CD8-positive, alpha-beta memory T cell (primary cell): Measurements from ENCODE around the gene SLC4A8. TPM values are rescaled to one million over a fixed set of nuclear protein-coding genes. Genes with fewer than 3 reads are reported as not detected.

ENCODE experiments used
- CTCF ChIA-PET: fragments of 350-600 bp; sonication (Branson Sonifier 250); formaldehyde crosslinking; loops from one replicate; lab custom pipeline; 2021; ENCODE audit warnings: antibody characterized with exemption; lab: Charles Lee
- POLR2A ChIA-PET: fragments of 350-600 bp; sonication (Branson Sonifier 250); formaldehyde crosslinking; loops from one replicate; lab custom pipeline; 2021; ENCODE audit warnings: antibody characterized with exemption; lab: Charles Lee
- DNase-seq, 5 donors: peaks; one replicate each; pipeline versions ENCODE4 v3.0.0 to v3.0.0-alpha.2; 2020 to 2022; ENCODE audit warnings: mixed read lengths in 1 of 5
- H3K27ac ChIP-seq: one replicate; pipeline ENCODE4 v1.7.0; 2013; ENCODE audit warnings: low read depth, mild to moderate bottlenecking, low read length, moderate library complexity
- H3K27me3 ChIP-seq: 2 replicates; pipeline ENCODE4 v1.7.0; 2013; ENCODE audit warnings: low read length, mild to moderate bottlenecking; ENCODE audit not compliant: insufficient read depth, poor library complexity, severe bottlenecking
- H3K36me3 ChIP-seq: 2 replicates; pipeline ENCODE4 v1.7.0; 2013; ENCODE audit warnings: mild to moderate bottlenecking, low read length, moderate library complexity; ENCODE audit not compliant: insufficient read depth
- H3K4me1 ChIP-seq: 2 replicates; pipeline ENCODE4 v1.7.0; 2013; ENCODE audit warnings: mild to moderate bottlenecking, low read length, moderate library complexity; ENCODE audit not compliant: insufficient read depth
- H3K4me3 ChIP-seq: 2 replicates; pipeline ENCODE4 v1.7.0; 2013; ENCODE audit warnings: mild to moderate bottlenecking, low read length
- H3K9me3 ChIP-seq: 2 replicates; pipeline ENCODE4 v1.7.0; 2013; ENCODE audit warnings: mild to moderate bottlenecking, low read length
- H3K27ac Mint-ChIP-seq, 8 donors: one replicate each; pipeline ENCODE4 v1.8.0; 2020 to 2021; ENCODE audit warnings: mixed read lengths in 8 of 8, mild to moderate bottlenecking in 6 of 8, inconsistent platforms in 3 of 8, moderate library complexity in 3 of 8
- H3K27me3 Mint-ChIP-seq, 2 donors: one replicate each; pipeline ENCODE4 v1.8.0; 2020 to 2021; ENCODE audit warnings: mixed read lengths in 2 of 2, mild to moderate bottlenecking in 1 of 2, moderate library complexity in 1 of 2
- H3K36me3 Mint-ChIP-seq, 3 donors: one replicate each; pipeline ENCODE4 v1.8.0; 2020 to 2021; ENCODE audit warnings: mixed read lengths in 3 of 3, inconsistent platforms in 1 of 3, mild to moderate bottlenecking in 1 of 3
- H3K4me1 Mint-ChIP-seq, 3 donors: one replicate each; pipeline ENCODE4 v1.8.0; 2020 to 2021; ENCODE audit warnings: mixed read lengths in 3 of 3, inconsistent platforms in 1 of 3, mild to moderate bottlenecking in 1 of 3
- H3K4me3 Mint-ChIP-seq, 7 donors: one replicate each; pipeline ENCODE4 v1.8.0; 2020 to 2021; ENCODE audit warnings: mixed read lengths in 7 of 7, mild to moderate bottlenecking in 6 of 7, moderate library complexity in 4 of 7, inconsistent platforms in 2 of 7
- H3K9me3 Mint-ChIP-seq, 5 donors: one replicate each; pipeline ENCODE4 v1.8.0; 2020 to 2022; ENCODE audit warnings: mixed read lengths in 5 of 5, mild to moderate bottlenecking in 3 of 5, moderate library complexity in 2 of 5, inconsistent platforms in 1 of 5
- polyA plus RNA-seq: library from polyadenylated mRNA; unstranded; fragments of 300-500 nt; fragmentation: Illumina TruSeq; gene quantifications from one replicate; pipeline ENCODE4 v1.2.3, GENCODE V29; 2021
- total RNA-seq, 2 experiments: library from RNA; stranded (reverse); gene quantifications; one replicate each; pipeline ENCODE4 v1.2.3, GENCODE V29; 2021

Gene SLC4A8
- total and polyA plus RNA-seq, 3 experiments from 2014 or later: 0.64 to 2.2 (median 2.0) TPM

GRCh38 chr12:51406859-51407258 lies 17.8 kb upstream of the SLC4A8 start:
- H3K36me3 ChIP-seq: no peaks in the 10 kb centered on the region
- no peaks in the 10 kb centered on the region for H3K4me1 ChIP-seq
- CTCF ChIA-PET: no interaction called here
- no peak overlapping the region for H3K27ac Mint-ChIP-seq
- H3K9me3 ChIP-seq: no peaks in the 10 kb centered on the region
- H3K27ac ChIP-seq: no peak overlapping the region
- POLR2A ChIA-PET: no interaction called here
- no peaks in the 10 kb centered on the region for H3K27me3 Mint-ChIP-seq
- H3K36me3 Mint-ChIP-seq: peaks cover 0 to 3% (median 0%) of the 10 kb centered on the region in 3 donors
- no peaks in the 10 kb centered on the region for H3K9me3 Mint-ChIP-seq
- H3K4me3 Mint-ChIP-seq: no peak overlapping the region
- no peaks in the 10 kb centered on the region for H3K4me1 Mint-ChIP-seq
- H3K4me3 ChIP-seq: no peak overlapping the region
- no peak for DNase-seq
- no peaks in the 10 kb centered on the region for H3K27me3 ChIP-seq

GRCh38 chr12:51407604-51408003 lies 17.0 kb upstream of the SLC4A8 start:
- Histone ChIP-seq H3K9me3 (no peaks in the 10 kb centered on the region), H3K4me3 (no peak overlapping the region), H3K4me1 (no peaks in the 10 kb centered on the region), H3K27ac (no peak overlapping the region), H3K36me3 (no peaks in the 10 kb centered on the region), H3K27me3 (no peaks in the 10 kb centered on the region)
- CTCF ChIA-PET: no interaction called here
- no peak for DNase-seq
- POLR2A ChIA-PET: no interaction called here
- no peaks in the 10 kb centered on the region for H3K9me3 Mint-ChIP-seq
- H3K36me3 Mint-ChIP-seq: peaks cover 0 to 6% (median 0%) of the 10 kb centered on the region in 3 donors
- H3K27me3 Mint-ChIP-seq: no peaks in the 10 kb centered on the region
- peak overlapping the region in 1 of 8 donors; percentile 29 for H3K27ac Mint-ChIP-seq
- H3K4me1 Mint-ChIP-seq: no peaks in the 10 kb centered on the region
- no peak overlapping the region for H3K4me3 Mint-ChIP-seq

GRCh38 chr12:51409846-51410245 lies 14.8 kb upstream of the SLC4A8 start:
- Histone ChIP-seq H3K27ac (no peak overlapping the region), H3K4me1 (no peaks in the 10 kb centered on the region), H3K27me3 (no peaks in the 10 kb centered on the region), H3K4me3 (no peak overlapping the region), H3K36me3 (no peaks in the 10 kb centered on the region), H3K9me3 (no peaks in the 10 kb centered on the region)
- Mint-ChIP-seq H3K4me3 (no peak overlapping the region), H3K27ac (no peak overlapping the region), H3K9me3 (no peaks in the 10 kb centered on the region), H3K27me3 (no peaks in the 10 kb centered on the region), H3K4me1 (peaks cover 0 to 7% (median 0%) of the 10 kb centered on the region in 3 donors), H3K36me3 (peaks cover 0 to 4% (median 0%) of the 10 kb centered on the region in 3 donors)
- POLR2A ChIA-PET: no interaction called here
- CTCF ChIA-PET: no interaction called here
- no peak for DNase-seq

- Mint-ChIP-seq H3K36me3 (peaks cover 0 to 6% (median 0%) of the 10 kb centered on the region in 3 donors), H3K27ac (peak overlapping the region in 1 of 8 donors; percentile 48)
These were observed 11.5 kb upstream of the SLC4A8 start for GRCh38 chr12:51413149-51413548.

GRCh38 chr12:51413791-51414190 lies 10.8 kb upstream of the SLC4A8 start:
- Mint-ChIP-seq H3K9me3 (no peaks in the 10 kb centered on the region), H3K27ac (peak overlapping the region in 1 of 8 donors; percentile 48), H3K36me3 (peaks cover 0 to 6% (median 0%) of the 10 kb centered on the region in 3 donors), H3K4me3 (no peak overlapping the region), H3K27me3 (no peaks in the 10 kb centered on the region), H3K4me1 (peaks cover 0 to 7% (median 0%) of the 10 kb centered on the region in 3 donors)
- no peaks in the 10 kb centered on the region for H3K36me3 ChIP-seq
- no peak overlapping the region for H3K27ac ChIP-seq
- no peak overlapping the region for H3K4me3 ChIP-seq
- POLR2A ChIA-PET: no interaction called here
- H3K4me1 ChIP-seq: no peaks in the 10 kb centered on the region
- no peak for DNase-seq
- H3K9me3 ChIP-seq: no peaks in the 10 kb centered on the region
- CTCF ChIA-PET: no interaction called here
- H3K27me3 ChIP-seq: no peaks in the 10 kb centered on the region

More at GRCh38 chr12:51413149-51413548, 11.5 kb upstream of the SLC4A8 start:
- ChIA-PET POLR2A (no interaction called here), CTCF (no interaction called here)
- no peaks in the 10 kb centered on the region for H3K9me3 ChIP-seq
- H3K4me1 ChIP-seq: no peaks in the 10 kb centered on the region
- no peak for DNase-seq
- H3K4me3 ChIP-seq: no peak overlapping the region
- Mint-ChIP-seq H3K4me3 (no peak overlapping the region), H3K9me3 (no peaks in the 10 kb centered on the region), H3K27me3 (no peaks in the 10 kb centered on the region), H3K4me1 (peaks cover 0 to 7% (median 0%) of the 10 kb centered on the region in 3 donors)
- H3K27me3 ChIP-seq: no peaks in the 10 kb centered on the region
- H3K36me3 ChIP-seq: no peaks in the 10 kb centered on the region
- H3K27ac ChIP-seq: no peak overlapping the region

GRCh38 chr12:51415931-51416330 lies 8.7 kb upstream of the SLC4A8 start:
- no peak overlapping the region for H3K27ac Mint-ChIP-seq
- no peak for DNase-seq
- no peak overlapping the region for H3K4me3 Mint-ChIP-seq
- Histone ChIP-seq H3K4me3 (no peak overlapping the region), H3K27ac (no peak overlapping the region), H3K9me3 (no peaks in the 10 kb centered on the region), H3K4me1 (peaks cover 3% of the 10 kb centered on the region), H3K27me3 (no peaks in the 10 kb centered on the region), H3K36me3 (no peaks in the 10 kb centered on the region)
- no peaks in the 10 kb centered on the region for H3K9me3 Mint-ChIP-seq
- H3K36me3 Mint-ChIP-seq: peaks cover 0 to 4% (median 0%) of the 10 kb centered on the region in 3 donors
- POLR2A ChIA-PET: no interaction called here
- CTCF ChIA-PET: interaction anchor here (1.2 kb wide), 1 partner anchor 116 kb away, joined by 4 read pairs; no protein-coding TSS in a partner anchor
- H3K4me1 Mint-ChIP-seq: peaks cover 0 to 7% (median 0%) of the 10 kb centered on the region in 3 donors
- peaks cover 0 to 3% of the 10 kb centered on the region in 2 donors for H3K27me3 Mint-ChIP-seq

- H3K36me3 Mint-ChIP-seq: peaks cover 0 to 2% (median 0%) of the 10 kb centered on the region in 3 donors
- peaks cover 3% of the 10 kb centered on the region for H3K4me1 ChIP-seq
- H3K4me1 Mint-ChIP-seq: peaks cover 0 to 6% (median 0%) of the 10 kb centered on the region in 3 donors
- no peaks in the 10 kb centered on the region for H3K9me3 ChIP-seq
- H3K27me3 Mint-ChIP-seq: peaks cover 0 to 3% of the 10 kb centered on the region in 2 donors
- no peak overlapping the region for H3K27ac ChIP-seq
- H3K36me3 ChIP-seq: no peaks in the 10 kb centered on the region
- no peak overlapping the region for H3K4me3 ChIP-seq
- CTCF ChIA-PET: no interaction called here
- DNase-seq: no peak
- H3K4me3 Mint-ChIP-seq: no peak overlapping the region
- no peak overlapping the region for H3K27ac Mint-ChIP-seq
- POLR2A ChIA-PET: no interaction called here
- H3K27me3 ChIP-seq: no peaks in the 10 kb centered on the region
- no peaks in the 10 kb centered on the region for H3K9me3 Mint-ChIP-seq
These were observed 6.8 kb upstream of the SLC4A8 start for GRCh38 chr12:51417826-51418225.

- ChIA-PET CTCF (interaction anchor here (0.9 to 1.7 kb wide), 2 partner anchors 109 to 401 kb away, joined by 3 to 5 read pairs; no protein-coding TSS in a partner anchor), POLR2A (interaction anchor here (0.5 kb wide), 1 partner anchor 361 kb away, joined by 3 read pairs; no protein-coding TSS in a partner anchor)
- H3K27ac ChIP-seq: no peak overlapping the region
- H3K36me3 ChIP-seq: no peaks in the 10 kb centered on the region
- peaks cover 0 to 3% of the 10 kb centered on the region in 2 donors for H3K27me3 Mint-ChIP-seq
- no peaks in the 10 kb centered on the region for H3K9me3 Mint-ChIP-seq
- peak overlapping the region in 1 of 7 donors; percentile 48 for H3K4me3 Mint-ChIP-seq
- no peaks in the 10 kb centered on the region for H3K9me3 ChIP-seq
- peaks cover 0 to 2% (median 0%) of the 10 kb centered on the region in 3 donors for H3K36me3 Mint-ChIP-seq
- no peak overlapping the region for H3K27ac Mint-ChIP-seq
- no peaks in the 10 kb centered on the region for H3K27me3 ChIP-seq
- peaks cover 4 to 9% (median 6%) of the 10 kb centered on the region in 3 donors for H3K4me1 Mint-ChIP-seq
- H3K4me3 ChIP-seq: no peak overlapping the region
- no peak for DNase-seq
- peaks cover 10% of the 10 kb centered on the region for H3K4me1 ChIP-seq
These were observed 5.0 kb upstream of the SLC4A8 start for GRCh38 chr12:51419425-51420193.
